HG03520 (cell line): ENCODE results near the gene COBL.

Experiments
- ATAC-seq: cut with Tn5 transposase; IDR thresholded peaks from one replicate; pipeline ENCODE4 v1.9.1; 2021; ENCODE audit warnings: mild to moderate bottlenecking, moderate library complexity; ENCODE audit not compliant: unreplicated experiment

COBL gene

DNA sequence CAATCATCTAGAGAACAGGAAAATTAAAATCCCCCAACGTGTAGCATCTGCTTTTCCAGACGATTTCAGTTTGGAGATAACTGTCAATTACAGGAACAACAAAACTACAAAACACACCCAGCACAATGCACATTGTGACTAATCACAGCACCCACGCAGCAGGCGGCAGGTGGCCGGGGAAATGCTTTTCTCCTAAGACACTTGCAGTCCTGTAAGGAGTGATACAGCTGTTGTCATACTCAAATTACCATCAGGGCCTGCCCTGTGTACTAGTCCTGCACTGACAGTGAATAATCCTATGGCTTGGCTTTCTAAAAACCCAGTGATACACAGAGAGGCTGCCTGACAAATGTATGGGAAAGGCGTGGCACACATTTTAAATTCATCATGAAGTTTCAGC lies 37.8 kb downstream of the COBL start:
- no peak for ATAC-seq

DNA sequence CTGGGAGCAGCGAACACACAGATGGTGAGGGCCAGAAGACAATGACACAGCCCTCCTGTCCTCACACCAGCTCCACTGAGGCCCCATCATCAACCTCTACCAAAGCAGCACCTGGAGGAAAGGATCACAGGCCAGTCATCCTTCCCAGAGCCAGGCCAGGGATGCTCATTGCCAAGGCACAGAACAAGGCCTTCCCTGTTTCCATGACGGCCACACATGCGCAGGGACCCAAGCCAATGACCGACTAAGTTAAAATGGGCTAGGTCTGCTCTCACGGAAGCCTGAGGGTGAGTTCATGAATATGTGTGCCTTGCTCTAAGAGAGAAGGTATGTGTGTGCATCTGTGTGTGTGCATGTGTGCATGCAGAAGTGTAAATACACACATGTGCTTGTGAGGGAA lies 39.6 kb downstream of the COBL start:
- ATAC-seq: no peak

DNA sequence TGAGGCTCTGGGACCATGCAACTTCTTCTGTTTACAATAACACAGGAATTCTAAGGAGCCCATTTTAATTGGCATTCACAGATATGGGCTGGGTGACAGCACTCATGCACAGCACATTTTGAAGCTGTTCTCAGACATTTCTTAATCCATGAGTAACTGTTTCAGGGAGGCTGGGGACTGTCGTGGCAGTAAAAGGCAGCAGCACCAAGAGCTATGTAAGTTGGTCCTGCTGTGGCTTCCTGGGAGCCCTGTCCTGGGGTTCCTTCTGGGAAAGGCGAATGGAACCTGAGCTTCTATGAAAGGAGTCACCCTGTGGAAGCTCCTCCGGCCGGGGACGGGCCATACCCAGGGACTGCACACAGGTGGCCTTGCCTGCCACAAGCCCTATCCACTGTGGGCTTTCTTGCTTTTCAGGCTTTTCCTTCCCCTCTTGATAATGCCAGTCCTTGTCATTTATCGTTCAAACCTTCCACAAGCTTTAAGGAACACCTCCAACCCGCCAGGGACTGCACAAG lies 40.5 kb downstream of the COBL start:
- ATAC-seq: no peak

DNA sequence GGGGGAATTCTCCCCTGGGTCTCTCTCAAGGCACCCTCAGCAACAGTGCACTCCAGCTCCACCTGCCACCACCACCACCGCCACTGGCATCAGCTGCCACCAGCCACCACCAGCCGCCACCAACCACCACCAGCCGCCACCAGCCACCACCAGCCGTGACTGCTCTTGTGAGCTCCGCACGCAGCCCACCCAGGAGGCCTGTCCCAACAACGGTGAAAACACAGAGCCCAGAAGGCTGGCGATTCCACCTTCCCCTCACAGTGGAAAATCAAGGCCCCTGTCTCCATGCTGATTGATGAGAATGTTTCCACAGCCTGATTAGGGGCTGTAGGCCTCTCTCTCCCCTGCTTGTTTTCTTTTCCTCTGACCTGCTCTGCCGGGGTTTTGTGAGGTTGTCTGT lies 41.1 kb downstream of the COBL start:
- no peak for ATAC-seq

DNA sequence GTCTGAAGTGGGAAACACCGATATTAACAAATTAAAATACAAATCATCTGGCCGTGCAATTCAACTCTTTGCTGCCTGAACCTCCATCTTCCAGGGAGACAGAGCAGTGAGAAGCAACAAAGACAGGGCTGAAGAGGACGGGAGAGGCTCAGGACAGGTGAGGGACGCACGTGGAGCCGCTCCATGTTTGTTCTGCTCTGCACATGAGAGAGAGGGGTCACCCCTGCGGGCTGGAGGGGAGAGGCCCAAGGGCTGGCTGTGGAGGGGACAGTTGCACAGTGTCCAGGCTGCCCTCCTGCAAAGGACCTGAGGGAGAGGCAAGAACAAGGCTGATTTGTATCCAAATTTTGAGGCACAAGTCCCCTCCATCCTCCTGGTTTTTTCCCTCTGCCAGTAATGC lies 41.7 kb downstream of the COBL start:
- no peak for ATAC-seq

DNA sequence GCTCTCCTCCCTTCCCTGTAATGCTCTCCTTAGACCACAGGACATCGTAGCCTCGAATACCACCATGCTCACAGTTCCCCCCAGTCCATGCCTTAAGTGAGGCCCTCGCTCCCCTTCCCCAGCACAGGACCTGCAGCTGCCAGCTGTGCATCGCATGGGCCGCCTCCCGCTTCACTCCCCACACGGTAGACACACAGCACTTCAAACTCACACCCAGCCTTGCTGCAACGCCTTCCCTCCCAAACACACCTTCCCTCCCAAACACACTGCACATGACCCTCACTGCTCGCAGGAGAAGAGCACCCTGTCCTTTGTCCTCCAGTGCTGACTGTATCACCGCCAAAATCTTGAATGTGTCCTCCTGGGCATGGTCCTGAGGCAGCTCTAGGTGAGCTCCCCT lies 42.6 kb downstream of the COBL start:
- ATAC-seq: no peak

DNA sequence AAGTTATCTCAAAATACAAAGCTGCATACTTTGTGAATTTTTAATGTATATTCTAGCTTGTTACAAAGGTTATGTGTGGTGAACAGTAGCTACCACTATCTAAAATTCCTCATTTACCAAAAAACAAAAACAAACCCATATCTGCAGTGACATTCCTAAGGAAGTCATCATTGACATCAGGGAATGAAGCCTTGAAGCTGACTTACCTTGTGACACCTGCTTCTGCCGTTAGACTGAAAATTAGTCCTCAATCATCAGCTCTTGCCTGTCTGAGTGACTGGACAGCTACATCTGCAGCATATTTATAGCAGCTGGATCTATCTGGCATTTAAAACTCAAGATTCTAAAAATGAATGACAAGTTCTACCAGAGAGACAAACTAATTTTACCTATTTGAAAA lies 43.2 kb downstream of the COBL start:
- ATAC-seq: no peak

DNA sequence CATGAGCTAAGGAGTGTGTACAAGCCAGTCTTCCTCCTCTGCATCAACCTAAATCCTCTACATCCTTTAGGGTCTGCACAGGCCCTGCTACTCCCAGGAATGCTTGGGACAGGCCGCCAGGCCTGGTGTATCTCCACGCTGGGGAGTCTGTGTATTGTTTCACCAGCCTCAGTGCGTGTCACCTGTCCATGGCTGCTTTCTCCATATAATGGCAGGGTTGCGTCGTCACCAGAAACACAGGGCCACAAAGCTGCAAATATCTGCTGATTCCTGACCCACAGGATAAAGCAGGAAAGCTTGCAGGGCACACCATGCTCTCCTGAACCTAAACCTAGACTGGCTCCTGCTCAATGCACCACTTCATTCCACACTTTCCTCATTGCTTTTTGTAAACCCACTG lies 45.6 kb downstream of the COBL start:
- ATAC-seq: no peak

DNA sequence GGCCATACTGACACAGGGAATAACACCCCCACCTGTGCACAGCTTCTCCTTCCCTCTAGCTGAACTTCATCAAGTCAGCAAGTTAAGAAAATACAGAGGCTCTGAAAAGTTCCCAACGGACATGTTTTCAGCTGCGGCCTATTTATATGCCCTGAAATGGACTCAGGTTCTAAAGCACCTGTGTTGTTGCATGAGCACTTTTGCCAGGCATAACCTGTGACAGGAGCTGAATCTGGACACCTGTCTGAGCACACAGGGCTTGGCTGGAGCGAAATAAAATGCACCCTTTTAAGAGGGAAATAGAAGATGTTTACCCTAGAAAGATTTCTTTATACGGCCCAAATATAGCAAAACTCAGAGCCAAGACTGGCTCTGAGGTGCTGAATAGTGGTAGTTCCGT lies 46.7 kb downstream of the COBL start:
- ATAC-seq: no peak

DNA sequence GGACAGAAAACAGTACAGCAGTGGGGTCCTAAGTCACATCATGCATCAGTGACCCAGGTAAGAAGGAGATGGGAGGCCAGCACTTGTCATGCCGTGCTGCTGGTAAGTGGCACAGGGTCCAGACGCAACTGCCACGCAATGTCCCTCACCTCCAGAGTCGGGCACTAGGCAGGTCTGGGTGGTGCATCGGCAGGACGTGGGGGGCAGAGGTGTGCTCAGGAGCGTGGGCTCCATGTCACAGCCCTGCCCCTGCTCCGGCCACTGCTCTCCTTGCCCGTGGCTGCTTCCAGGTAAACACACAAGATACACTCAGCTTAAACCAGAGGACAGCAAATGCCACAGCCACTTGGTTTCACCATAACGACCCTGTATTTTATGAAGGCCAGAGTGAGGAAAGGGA lies 47.3 kb downstream of the COBL start:
- ATAC-seq: no peak

DNA sequence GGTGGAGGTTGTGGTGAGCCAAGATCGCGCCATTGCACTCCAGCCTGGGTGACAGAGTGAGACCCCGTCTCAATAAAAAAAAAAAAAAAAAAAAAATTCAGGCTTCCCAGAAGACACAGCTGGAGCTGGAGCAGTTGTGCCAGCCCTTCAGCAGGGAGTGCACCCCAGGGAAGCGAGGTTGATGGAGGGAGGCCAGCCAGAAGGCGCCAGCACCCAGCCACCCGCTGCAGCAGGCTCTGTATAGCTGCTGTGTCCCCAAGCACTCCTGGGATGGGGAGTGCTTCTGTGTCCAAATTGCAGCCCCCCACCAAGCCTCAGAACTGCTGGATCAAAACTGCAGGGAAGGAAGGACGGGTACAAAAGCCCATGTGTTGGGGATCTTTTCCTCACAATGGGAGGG lies 47.8 kb downstream of the COBL start:
- no peak for ATAC-seq

DNA sequence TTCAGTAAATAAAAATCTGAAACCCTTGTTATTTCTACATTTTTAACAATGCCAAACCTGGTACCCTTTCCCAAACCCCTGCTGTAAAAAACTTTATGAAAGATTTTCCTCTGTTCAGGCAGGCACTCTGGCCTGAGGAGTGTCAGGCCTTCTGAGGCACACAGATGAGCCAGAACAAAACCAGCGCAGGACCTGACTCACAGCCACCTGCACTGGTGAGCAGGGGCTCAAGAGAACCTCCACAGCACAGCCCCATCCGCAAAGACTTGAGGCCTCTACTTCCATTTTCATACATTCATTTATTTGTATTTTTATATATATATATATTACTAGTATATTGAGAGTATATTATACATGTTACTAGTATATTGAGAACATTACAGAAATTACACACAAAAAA lies 49.4 kb downstream of the COBL start:
- ATAC-seq: no peak

DNA sequence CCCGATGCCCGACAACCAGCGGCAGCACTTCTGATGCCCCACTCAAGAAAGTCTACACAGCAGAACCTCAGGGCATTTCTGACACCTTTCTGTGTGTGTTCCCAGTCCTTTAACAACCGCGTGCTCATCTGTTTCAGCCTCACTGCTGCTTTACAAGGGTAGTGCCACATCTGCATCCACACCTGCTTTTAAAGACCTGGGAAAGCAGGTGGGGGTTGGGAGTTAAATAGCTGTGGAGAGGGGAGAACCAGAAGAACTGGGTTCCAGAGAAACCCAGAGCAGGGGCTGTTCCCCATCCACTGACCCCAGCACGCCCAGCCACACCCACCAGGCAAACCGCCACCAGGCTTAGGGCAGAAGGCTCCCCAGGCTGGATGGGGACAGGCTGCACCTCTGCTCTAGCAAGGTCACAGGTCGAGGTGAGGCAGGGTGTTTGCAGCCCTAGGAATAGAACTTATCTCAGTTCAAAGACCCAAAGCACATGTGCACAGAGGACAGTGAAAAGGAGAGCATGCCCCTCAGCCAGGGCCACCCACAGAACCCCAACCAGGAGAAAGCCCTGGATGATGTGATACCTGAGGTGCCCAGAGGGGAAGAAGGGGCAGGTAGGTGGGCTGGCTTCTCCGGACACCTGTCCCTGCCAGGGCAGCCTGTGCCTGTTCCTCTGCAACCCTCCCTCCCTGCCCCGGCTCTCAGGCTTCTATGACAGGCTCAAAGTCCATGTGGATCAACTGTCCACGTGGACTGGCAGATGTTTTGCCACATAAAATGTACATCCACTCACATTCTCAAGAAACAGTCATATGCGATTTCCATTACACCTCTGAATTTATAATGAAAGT lies 51.3 kb downstream of the COBL start:
- ATAC-seq: no peak

DNA sequence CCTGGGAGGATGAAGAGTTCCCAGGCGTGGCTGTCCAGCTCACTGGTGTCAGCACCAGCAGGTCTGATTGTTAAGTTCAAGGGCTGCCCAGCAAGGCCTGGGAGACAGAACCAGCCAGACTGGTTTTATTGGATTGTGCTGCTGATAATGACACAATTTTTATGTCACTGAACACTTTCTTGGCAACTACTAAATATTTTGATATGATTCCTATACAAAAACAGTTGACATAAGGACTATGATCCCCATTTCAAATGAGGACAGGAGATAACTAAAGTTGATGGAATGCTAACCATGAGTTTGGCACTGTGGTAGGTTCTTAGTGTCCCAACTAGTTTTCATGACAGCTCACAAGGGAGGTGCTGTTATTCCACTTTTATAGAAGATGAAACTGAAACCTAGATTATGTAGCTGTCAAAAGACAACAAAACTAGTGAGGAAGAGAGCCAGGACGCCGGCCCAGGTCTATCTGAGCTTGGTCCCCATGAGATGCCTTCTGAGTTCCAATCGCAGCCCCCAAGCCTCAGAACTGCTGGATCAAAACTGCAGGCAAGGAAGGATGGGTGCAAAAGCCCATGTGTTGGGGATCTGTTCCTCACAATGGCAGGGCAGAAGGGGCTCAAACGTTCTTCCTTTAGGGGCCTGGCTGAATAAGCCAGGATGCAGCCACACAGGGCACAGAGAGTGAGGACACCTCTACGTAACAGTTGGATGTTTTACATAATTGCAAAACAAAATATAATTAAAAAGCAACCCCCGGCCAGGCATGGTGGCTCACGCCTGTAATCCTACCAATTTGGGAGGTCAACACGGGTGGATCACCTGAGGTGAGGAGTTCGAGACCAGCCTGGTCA lies 52.8 kb downstream of the COBL start:
- no peak for ATAC-seq

DNA sequence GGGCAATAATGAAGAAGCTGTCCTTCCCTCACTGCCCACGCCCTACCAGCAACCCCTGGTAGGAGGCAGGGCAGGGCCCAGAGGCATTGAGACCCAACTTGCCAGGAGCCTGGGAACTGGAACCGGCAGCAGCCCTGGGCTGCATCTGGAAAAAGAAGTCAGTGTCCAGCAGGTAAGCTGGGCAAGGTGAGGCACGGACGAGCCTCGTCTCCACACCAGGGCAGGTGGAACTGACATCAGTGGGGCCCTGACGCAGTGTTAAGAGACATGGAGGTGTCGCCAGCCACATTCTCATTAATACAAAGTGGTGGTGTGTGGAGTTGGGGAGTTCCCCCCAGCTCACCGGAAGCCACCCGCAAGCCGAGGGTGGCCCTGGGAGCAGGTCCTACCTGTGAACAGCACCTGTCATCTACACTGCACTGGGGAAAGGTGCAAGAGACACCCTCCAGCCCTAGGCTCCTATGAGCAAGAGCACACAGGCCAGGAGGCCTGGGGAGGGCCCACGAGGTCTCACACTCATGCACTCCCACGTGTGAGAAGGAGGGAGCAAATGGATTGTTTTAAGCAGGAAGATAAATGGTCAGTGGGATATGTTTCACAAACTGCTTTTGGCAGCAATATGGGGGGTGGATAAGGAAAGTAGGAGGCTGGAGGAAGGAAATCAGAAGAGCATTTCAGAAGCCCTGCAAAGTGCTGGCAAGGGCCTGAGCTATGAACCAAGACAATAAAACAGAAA lies 53.6 kb downstream of the COBL start:
- ATAC-seq: no peak

DNA sequence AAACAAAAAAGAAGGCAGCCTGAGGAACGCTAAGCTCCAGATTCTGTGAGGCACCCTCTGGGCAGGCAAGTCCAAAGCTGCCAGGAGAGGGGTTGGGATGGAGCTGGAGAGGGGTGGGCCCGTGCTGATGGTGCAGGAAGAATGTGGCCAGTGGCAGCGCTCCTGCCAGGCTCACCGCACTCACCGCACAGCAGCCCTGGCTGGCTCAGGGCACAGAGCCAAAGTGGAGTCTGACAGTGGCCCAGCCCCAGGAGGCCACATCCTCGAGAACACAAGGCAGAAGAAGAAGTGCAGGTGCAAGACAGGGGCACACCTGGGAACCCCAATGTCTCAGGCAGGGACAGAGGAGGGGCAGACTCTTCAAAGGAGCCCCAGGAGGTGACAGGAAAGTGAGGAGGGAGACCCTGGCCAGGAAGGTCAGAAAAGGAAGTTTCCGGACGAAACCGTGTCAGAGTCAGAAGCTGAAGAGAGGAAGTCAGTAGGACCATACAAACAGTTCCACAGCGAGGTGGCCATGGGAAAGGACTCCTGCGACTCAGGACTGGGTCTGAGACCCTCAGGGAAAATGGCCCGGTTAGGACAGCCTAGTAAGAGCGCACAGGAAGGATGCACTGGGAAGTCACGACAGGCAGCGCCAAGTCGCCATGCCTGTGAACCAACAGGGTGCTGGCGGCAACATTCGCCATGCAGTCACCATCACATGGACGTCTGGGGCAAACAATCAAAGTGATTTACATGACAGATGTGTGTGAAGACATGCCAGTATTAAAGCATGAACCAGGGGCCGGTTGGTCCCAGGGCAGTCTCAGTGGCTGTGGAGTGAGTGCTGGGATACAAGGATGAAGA lies 54.4 kb downstream of the COBL start:
- no peak for ATAC-seq

DNA sequence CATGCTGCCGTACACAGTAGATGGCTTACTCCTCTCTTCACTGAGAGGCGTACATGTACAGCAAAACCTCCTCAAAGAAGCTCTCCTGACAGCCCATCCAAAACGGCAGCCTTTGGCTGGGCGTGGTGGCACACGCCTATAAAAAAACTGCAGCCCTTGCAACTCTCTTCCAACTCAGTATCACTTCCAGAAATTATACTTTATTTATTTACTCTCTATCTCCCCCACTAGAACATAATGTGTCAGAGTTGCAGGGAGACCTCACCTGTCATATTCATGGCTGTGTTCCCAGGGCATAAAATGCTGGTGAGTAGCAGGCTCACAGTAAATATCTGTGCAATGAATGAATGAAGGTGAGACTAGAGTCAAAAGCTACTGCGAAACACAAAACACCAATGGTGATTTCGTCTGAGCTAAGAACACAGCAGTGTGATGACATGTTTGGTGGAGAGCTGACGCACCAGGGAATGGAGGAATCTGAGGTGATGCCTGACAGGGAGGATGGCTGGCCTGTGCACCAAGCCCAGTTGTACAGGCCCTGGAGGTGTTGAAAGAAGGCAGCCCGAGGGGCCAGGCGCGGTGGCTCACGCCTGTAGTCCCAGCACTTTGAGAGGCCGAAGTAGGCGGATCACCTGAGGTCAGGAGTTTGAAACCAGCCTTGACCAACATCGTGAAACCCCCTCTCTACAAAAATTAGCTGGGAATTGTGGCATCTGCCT lies 55.3 kb downstream of the COBL start:
- no peak for ATAC-seq

DNA sequence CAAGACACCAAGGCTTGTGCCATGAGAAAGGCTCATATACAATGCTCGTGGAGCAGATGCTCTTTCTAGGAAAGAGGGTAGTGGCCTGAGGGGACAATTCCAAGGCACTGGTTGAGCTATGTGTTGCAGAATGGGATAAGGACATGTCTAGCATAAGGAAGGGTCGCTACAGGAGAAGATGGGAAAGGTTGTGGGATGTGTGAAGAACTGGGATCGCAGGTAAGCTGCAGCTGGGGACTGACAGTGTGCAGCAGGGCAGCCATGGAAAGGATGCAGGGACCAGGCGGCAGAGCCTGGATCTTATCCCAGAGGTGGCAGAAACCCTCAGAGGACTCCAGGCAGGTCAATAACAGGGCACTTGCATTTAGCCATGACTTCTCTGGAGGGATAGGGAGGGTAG lies 56.1 kb downstream of the COBL start:
- ATAC-seq: no peak

DNA sequence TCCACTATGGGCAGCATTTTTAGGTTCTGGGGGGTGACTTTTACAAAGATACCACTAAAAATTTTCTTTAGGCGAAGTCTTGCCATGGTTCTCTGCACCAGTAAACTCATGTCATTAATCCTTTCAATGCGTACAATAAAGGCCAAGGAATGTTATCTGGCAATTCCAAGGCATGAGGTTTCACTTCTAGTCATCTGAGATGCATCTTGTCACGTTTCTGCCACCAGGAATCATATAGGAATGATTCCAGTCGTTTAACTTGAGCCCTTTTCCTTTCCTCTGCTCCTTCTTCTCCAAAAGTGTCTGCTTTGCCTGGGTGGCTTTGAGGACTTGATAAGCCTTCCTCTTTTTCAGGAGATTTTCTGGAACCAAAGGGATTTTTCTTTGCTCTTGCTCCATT lies 56.8 kb downstream of the COBL start:
- no peak for ATAC-seq

DNA sequence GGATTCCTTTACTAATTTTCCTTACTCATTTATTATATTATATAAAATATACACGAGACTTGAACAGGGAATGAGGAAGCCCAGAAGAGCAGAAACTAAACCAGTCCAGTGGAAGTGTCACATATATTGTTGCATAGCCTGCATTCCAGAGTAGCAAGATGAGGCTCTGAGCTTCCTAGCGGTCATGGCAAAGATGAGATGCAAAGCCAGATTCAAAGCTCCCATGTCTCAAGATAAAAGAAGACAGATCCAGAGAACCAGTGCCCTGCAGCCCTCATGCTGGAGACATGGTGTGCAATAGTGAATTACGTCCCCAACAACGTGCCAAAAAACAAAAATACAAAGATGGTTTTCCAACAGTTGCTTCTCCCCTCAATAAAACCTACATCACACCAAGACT lies 59.7 kb downstream of the COBL start:
- ATAC-seq: no peak
